Inflammatory macrophage treated with lipopolysaccharide for 1 hour (primary cell): Measurements from ENCODE around the gene FNDC3A.

Experiments used
- DNase-seq, 2 donors: peaks; one replicate each; pipeline ENCODE4 v3.0.0-alpha.2; 2020 to 2022

FNDC3A gene, protein sequence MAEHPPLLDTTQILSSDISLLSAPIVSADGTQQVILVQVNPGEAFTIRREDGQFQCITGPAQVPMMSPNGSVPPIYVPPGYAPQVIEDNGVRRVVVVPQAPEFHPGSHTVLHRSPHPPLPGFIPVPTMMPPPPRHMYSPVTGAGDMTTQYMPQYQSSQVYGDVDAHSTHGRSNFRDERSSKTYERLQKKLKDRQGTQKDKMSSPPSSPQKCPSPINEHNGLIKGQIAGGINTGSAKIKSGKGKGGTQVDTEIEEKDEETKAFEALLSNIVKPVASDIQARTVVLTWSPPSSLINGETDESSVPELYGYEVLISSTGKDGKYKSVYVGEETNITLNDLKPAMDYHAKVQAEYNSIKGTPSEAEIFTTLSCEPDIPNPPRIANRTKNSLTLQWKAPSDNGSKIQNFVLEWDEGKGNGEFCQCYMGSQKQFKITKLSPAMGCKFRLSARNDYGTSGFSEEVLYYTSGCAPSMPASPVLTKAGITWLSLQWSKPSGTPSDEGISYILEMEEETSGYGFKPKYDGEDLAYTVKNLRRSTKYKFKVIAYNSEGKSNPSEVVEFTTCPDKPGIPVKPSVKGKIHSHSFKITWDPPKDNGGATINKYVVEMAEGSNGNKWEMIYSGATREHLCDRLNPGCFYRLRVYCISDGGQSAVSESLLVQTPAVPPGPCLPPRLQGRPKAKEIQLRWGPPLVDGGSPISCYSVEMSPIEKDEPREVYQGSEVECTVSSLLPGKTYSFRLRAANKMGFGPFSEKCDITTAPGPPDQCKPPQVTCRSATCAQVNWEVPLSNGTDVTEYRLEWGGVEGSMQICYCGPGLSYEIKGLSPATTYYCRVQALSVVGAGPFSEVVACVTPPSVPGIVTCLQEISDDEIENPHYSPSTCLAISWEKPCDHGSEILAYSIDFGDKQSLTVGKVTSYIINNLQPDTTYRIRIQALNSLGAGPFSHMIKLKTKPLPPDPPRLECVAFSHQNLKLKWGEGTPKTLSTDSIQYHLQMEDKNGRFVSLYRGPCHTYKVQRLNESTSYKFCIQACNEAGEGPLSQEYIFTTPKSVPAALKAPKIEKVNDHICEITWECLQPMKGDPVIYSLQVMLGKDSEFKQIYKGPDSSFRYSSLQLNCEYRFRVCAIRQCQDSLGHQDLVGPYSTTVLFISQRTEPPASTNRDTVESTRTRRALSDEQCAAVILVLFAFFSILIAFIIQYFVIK

DNA sequence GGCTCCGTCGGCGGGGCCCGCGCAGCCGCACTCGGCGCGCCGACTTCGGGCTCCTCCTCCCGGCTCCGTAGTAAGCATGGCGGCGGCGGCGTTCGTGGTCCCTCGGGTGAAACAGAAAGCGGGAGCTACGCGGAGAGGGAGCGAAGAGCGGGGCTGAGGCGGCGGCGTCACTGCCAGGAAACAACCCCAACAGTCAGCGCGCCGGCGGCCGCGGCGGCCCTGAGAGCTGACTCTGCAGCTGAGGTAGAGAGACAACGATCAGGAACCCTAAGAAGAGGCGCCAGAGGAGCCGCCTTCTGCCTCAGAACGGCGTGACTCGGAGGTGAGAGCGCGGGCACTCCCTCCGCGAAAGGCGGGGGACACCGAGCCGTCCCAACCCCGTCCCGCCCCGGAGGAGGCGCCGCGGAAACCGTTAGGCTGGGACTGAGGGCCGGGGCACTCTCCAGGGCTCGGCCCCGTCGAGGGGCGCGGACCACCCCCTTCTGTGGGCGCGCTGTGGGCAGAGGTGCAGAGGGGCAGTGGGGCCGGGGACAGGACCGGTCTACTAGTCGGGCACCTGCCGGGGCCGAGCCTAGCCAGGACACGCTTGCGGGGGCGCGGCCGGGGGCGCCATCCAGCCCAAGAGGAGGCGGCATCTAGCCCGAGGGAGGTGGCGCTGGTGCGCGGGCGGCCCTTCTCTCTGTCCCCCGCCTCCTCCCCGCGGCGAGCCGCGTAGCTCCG, at the start of gene FNDC3A:
TSS of gene FNDC3A (plus strand) at position 57 of the 720 bp plus-strand sequence. CDS start 30,279 bp downstream, outside the sequence.
- peak; percentile 81 to 85 for DNase-seq

DNA sequence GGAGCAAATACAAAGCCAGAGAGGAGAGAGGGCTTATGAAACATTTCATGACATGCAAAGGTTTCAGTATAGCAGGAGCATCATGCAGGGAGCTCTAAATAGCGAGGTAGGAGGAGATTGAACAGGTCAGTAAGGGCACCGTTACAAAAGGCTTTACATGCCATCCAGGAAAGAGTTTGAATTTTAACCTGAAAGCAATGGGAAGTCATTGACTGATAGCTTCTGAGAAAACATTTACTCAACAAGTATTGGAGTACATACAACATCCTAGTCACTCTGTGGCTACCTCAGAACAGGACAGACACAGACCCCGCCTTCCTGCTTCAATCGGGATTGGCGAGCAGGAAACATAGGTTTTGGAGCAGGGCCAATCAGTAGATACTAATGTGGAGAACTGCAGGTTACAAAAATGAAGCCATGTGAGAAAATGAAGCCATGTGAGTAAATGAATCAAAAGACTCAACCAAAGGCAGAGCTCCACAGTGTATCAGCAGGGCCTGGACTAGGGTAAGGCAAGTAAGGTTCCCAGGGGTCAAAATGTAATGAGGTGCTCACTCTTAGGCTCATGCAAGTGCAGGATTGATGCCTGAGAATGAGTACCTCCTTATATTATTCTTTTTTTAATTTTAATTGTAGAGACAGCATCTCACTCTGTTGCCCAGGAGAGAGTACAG, 46.8 kb upstream of the FNDC3A start:
- DNase-seq = no peak

DNA sequence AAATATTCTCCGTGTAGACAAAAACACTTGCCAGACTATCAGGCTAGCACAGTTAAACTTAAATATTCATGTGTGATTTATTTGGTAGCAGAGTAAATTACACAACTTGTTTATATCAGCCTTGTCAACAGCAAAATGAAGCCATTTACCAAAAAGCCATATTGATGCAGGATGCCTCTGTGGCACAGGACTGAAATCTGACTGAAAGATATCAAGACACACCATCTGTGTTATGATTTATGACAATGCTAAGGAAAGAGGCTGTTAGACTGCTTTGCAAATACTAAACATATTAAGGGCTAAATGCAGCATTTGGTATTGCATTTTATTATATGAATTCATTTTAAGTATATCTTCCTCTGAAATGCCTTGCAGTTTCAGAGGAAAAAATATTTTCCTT, 44.8 kb upstream of the FNDC3A start:
- DNase-seq = no peak

DNA sequence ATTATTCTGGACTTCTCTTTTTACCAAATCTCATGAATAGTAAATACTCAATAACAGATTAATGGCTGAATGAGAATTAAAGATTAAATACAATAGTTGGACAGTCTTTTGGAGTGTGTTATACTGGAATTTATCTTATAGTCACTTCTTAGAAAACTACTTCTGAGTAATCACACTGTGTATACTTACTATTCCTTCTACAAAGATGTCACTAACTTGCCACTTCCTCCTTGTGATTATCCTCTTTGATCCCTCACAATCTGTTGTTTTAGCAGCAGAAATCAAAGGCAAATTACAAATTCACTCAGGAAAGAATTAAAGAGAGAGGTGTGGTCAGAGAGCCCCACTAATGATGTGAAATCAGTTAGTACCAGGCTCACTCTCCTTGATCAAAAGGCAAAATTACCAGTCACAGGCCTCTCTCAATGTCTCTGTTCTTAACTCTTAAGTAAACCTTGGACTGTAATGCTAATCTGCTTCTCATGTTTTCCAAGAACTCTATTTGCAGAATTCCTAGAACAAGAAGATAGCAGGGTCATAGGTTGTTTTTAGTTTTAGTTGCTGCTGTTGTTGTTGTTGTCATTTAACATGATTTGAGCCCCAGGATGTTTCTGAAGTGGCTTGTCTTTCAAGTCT, 37.3 kb upstream of the FNDC3A start:
- no peak for DNase-seq

DNA sequence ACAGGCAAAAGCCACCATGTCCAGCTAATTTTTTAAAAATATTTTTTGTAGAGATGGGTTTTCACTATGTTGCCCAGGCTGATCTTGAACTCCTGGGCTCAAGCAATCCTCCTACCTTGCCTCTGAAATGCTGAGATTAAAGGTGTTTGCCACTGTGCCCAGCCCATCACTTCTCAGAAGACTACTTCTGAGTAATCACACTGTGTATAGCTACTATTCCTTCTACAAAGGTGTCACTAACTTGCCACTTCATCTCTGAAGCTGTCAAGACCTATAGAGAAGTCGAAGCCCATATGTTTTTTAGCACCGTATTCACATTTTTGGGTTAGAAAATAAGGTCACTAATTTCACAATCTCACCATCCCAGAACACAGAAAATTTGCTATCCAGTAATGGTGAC, 36.0 kb upstream of the FNDC3A start:
- no peak for DNase-seq

DNA sequence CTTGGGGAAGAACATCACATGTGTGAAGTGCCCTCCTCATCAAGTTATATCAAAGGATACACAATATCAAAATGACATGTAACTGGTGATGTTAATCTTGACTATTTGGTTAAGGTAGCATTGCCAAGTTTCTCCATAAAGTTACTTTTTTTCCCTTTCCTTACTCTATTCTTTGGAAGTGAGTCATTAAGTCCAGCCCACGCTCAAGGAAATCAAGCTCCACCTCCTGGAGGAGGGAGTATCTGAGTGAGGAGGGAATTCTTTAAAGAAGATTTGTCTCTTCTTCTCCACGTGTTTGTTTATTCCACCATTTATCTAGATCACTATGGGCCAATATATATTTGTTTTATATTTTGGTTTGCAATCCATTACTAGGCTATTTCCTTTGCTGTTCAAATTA, 33.6 kb upstream of the FNDC3A start:
- no peak for DNase-seq

DNA sequence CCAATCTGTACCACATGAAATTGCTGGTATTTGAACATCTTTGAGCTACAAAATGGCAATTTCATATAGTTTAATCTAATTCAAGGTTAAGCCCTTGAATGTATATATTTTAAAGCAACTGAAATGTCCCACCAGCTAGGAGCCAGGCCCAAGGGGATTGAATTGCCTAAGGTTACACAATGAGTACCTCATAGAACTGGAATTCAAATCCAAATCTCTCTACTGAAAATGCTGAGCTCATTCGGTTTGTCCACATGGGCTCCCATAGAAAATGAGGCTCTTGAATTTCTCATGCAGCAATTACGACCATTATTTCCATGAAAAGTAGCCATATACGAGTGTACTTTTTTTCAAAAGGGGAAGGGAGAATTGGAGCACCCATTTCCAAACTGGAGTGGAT, 31.5 kb upstream of the FNDC3A start:
- no peak for DNase-seq

DNA sequence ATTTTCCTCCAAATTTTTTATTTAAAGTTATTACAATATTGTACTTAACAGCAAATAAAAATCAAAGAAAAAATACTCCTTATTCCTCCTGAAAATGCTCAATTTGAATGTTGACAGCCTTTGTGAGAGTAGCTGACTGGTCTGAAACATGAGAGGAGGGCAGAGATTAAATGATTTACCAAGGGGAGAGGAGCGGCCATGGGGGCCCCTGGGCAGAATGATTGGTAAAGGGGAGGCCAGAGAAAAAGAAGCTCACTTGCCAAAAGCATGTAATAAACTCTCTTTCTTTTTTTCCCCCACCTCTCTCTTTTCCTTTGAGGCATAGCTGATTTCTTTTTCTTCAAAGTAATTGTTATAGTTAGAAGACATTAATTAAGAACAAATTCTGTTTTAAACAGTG, 30.1 kb upstream of the FNDC3A start:
- DNase-seq = no peak

DNA sequence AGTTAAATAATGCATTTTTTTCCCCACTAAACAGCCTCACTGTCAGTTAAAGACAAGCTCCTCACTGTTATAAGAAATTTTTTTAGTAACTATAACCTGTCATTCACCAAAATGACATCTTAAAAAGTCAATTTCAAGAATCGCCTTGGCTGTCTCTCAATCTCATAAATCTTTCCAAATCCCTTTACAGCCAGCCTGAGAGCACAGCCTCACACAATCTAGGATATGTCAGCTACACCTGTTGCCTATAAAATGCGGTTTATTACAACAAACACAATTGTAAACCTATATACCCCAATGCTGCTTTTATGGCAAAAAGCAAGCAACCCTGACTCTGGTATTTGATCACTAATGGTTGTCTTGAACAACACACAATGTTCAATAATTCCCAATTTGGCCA, 29.5 kb upstream of the FNDC3A start:
- DNase-seq = no peak

DNA sequence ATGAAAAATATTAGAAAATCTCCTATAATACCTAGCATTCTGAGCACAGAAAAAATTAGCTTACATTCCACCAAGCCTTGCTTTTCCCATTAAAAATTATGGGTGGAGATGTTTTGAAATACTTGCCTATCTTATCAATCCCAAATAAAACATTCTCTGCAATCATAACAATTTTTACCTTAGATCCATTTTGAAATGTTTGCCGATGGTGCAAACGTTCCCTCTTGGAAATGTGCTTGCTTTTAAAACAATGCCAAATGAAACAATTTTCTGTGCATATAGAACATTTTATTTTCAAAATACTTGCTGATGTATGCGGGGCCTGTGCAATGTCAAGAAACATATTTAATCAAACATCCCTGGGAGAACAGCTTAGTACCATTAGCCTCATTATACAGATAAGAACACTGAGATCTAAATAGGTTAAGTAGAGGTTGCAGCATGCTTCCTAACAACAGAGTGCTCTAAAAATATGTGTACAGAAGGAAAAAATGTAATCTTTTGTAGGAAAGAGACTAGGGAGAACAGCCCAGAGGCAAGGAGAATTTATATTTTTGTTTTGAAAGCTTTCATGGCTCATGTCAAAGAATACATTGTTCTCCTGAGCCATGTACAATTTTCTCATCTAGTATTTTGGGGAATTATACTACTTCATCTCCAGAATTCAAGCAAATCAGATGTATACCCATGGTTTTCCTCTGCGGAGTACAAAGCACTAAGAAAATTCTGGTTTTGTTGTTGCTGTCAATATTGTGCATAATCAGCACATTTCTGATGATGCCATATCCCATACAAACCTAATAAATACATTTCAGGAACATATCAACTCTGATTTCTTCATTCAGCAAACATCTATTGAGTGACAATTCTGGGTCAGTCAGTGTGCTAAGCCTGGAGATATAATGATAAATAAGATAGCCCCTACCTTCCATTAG, 25.9 kb upstream of the FNDC3A start:
- DNase-seq = no peak

DNA sequence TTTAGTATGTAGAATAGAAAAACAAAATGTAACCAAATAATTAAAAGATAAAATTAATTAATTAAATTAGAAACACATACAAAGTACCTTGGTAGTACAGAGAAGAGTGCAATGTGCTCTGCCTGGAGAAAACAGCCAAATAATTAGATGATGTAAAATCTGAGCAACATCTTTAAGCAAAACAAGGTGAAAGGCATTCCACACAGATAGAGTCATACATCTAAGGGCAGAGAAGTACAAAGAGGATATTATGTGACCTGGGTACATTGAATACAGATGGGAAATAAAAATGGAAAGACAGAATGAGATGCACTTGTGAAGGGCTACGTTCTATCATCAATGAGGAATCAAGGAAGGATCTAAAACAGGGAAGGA, 25.2 kb upstream of the FNDC3A start:
- DNase-seq = no peak

DNA sequence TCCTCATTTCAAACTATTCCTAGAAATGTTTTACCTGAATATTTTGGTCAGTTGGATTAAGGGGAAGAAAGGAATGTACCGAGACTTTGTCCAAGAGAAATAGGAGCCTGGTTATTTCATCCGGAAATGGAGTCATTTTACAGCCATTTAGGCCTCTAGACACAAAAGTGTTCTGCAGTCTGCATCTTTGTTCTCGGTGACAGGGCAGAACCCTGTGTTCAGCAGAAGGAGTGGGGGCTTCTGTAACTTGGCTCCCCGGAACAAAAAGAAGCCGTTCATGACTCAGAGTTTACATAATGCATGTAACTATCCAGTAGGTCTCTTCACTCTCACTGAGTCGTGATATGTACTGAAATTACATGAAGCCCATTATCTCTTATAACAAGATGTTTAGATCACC, 21.6 kb upstream of the FNDC3A start:
- DNase-seq = no peak

DNA sequence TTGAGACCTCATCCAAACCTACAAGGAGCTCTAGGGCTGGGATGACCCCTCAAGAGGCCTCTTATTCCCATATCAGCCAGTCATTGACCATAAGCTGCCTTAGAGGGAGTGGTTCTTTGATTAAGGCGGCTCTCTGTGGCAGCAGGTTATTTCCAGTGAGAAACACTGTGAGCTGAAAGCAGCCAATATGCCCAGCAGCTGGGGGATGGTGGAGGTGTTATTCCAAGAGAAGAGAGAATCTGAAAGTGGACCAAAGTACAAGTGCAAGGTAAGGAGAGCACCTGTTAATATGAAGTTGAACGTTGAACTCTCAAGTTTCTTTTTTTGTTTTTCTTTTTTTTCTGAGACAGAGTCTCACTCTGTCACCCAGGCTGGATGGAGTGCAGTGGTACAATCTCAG, 20.2 kb upstream of the FNDC3A start:
- DNase-seq = no peak

DNA sequence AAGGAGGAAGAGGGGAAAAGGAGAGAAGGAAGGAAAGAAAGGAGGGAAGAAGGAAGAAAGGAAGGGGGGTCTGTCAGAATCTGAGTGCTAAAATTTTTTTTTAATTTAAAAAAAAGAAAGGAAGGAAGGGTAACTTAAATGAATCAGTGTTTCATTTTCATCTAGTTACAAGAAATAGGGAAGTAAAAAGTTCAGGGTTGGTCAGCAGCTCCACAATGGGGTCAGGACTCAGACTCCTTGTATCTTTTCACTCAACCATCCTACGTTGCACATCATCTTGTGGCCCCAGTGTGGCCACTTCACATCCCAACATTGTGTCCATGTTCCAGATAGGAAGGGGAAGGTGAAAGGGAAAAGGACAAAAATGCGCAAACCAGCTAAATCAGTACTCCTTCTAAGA, 14.3 kb upstream of the FNDC3A start:
- no peak for DNase-seq

DNA sequence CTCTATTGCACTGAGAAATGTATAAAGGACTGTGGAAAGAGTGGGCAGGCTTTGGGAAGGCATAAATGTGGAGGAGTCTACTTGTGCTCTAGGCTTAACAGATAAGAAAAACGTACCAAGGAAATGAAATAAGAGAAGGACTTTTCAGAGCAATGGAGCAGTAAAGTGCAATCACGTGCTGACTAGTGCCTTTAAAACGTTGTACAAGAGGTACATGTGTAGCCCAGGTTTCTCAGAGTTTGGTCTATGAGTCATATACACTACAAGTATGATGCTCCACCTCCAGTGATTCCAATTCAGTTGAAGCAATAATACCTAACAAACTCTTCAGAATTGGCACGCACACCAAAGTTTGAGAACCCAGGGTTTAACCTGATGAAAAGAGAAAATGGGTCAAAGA, 13.4 kb upstream of the FNDC3A start:
- no peak for DNase-seq

DNA sequence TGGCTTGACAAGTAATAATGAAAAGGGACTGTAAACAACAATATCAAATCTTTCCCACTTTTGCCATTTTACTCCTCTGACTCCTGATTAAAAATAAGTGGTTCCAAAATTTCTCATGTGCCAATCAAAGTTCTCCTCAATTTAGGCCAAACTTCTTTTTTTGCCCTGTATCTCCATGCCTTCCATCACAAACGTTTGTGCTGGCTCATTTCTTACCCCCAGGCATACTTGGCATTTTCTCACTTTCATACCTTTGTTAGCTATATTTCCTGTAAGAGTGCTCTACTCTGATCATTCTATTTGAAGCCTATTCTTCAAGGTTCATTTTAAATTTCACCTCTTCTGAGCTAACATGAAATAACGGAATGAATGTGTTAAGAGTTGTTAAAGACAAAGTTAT, 10.0 kb upstream of the FNDC3A start:
- DNase-seq = no peak

DNA sequence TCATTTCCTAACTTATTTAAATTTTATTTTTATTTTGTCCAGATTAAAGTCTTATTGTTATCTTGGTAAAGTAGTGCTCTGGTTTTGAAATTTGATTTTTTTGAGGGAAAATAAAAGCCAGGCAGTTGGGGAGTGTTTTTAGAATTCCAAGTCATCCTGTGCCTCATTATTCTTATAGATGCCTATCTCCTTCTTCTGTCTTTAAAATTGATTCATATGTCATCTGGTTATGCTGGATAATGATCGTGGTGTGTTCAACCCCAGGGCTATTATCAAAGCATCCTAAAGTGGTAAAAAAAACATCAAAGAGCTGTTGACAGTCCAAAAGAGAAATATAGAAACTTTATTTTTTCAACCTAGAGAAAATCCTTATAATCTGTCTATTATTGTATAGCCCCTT, 6.0 kb upstream of the FNDC3A start:
- no peak for DNase-seq

DNA sequence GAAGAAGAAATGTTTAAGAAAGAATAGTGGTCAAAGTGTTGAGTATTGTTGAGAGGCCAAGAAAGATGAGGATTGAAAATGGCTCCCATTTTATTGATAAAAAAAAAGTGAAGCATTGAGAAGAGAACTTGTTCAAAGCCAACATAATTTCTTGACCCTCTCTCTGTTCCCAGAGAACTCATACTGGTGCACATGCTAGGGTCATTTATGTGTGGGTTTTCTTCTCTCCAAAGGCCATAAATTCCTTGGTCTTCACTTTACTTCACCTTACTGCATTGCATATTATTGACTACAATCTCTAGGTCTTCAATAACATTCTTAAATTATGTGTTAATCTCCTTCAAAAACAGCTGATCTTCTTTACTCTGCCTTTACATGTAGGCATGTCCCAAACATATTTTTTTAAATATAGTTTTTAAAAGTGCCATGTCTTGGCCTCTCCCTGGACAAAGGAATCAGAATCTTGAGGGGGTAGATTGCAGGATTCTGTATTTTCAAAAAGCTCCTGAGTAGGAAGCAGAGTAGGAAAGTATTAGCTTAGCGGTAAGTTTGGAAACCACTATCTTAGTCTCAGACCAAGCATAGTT, 1.8 kb upstream of the FNDC3A start:
- no peak for DNase-seq

DNA sequence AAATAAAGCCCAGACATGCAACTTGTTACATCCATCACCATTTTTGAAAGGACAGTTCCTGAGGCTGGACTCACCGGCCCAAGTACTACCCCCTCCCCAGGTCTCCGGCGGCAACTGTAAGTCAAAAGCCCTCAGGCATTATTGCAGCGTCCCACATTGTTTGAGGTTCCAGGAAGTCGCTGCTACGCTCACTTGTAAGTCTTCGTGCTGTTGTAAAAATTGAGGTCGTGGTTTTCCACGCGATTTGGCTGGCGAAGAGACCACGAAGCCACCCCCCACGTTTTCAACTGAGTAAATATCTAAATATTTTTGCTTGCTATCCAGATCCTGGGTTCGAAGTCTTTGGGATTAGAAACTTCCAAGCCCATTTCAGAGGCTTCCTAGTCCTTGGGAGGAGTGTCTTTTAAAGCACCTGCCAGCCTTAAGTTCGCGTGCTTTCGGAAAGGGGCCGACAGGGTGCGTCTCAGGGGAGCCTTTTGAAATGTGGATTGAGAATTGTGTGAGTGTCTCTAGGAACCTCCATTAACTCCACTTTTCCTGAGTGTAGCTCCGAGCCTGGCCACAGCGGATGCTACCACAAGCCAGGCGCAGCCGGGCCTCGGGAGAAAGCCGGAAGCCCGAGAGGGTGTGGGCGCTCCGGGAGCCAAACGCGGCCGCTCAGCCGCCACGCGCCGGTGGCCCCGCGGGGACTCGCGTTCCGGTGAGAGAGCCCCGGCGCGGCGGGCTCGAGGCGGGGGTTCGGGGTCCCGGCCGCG, 434 bp upstream of the FNDC3A start:
- peak in 1 of 2 donors; percentile 60 for DNase-seq
